Neural progenitor cell (in vitro differentiated cells): ENCODE data around the gene TMCC3. TPM values are rescaled to one million over a fixed set of nuclear protein-coding genes. Genes with fewer than 3 reads are reported as not detected.
A peak's percentile ranks its signal among the peaks of the same experiment; 100 is the strongest.

ENCODE experiments used
- DNase-seq: peaks from one replicate; pipeline ENCODE4 v3.0.0-alpha.2; 2016; ENCODE audit warnings: low spot score
- H2AFZ ChIP-seq: fragments of 200-600 bp; sonication (generic); replicated peaks from 2 replicates; pipeline ENCODE4 v1.6.1; 2016; ENCODE audit warnings: antibody characterized with exemption
- H3F3A ChIP-seq: fragments of 200-600 bp; sonication (generic); 2 replicates; pipeline ENCODE4 v1.6.1; 2016; ENCODE audit warnings: antibody characterized with exemption, low read depth
- H3K27ac ChIP-seq: fragments of 200-600 bp; sonication (generic); 2 replicates; pipeline ENCODE4 v1.5.1; 2016; ENCODE audit warnings: mild to moderate bottlenecking
- H3K27me3 ChIP-seq: fragments of 200-600 bp; sonication (generic); 2 replicates; pipeline ENCODE4 v1.6.1; 2016; ENCODE audit warnings: mild to moderate bottlenecking, moderate library complexity
- H3K36me3 ChIP-seq: fragments of 200-600 bp; sonication (generic); 2 replicates; pipeline ENCODE4 v1.5.1; 2016
- H3K4me1 ChIP-seq: fragments of 200-600 bp; sonication (generic); 2 replicates; pipeline ENCODE4 v1.6.1; 2016; ENCODE audit warnings: mixed run types
- H3K4me2 ChIP-seq: fragments of 200-600 bp; sonication (generic); 2 replicates; pipeline ENCODE4 v1.6.1; 2016
- H3K4me3 ChIP-seq: fragments of 200-600 bp; sonication (generic); 2 replicates; pipeline ENCODE4 v1.5.1; 2016
- H3K79me2 ChIP-seq: fragments of 200-600 bp; sonication (generic); 2 replicates; pipeline ENCODE4 v1.6.1; 2016; ENCODE audit warnings: low read depth
- H3K9ac ChIP-seq: fragments of 200-600 bp; sonication (generic); 2 replicates; pipeline ENCODE4 v1.6.1; 2016
- H3K9me3 ChIP-seq: fragments of 200-600 bp; sonication (generic); 2 replicates; pipeline ENCODE4 v1.5.1; 2016; ENCODE audit warnings: low read depth
- H4K20me1 ChIP-seq: fragments of 200-600 bp; sonication (generic); 2 replicates; pipeline ENCODE4 v1.6.1; 2016; ENCODE audit warnings: low read depth
- H3K27ac Mint-ChIP-seq: 3 replicates; pipeline ENCODE4 v1.8.0; 2021; ENCODE audit warnings: mixed read lengths
- H3K27me3 Mint-ChIP-seq: 2 replicates; pipeline ENCODE4 v1.8.0; 2022; ENCODE audit warnings: low read depth, mild to moderate bottlenecking, inconsistent platforms, moderate library complexity, mixed read lengths; ENCODE audit not compliant: insufficient read depth
- H3K36me3 Mint-ChIP-seq: 3 replicates; pipeline ENCODE4 v1.8.0; 2021; ENCODE audit warnings: mixed read lengths
- H3K4me1 Mint-ChIP-seq: 3 replicates; pipeline ENCODE4 v1.8.0; 2021; ENCODE audit warnings: mixed read lengths
- H3K4me3 Mint-ChIP-seq: 3 replicates; pipeline ENCODE4 v1.8.0; 2021; ENCODE audit warnings: mild to moderate bottlenecking, moderate library complexity, mixed read lengths
- H3K9me3 Mint-ChIP-seq: 3 replicates; pipeline ENCODE4 v1.8.0; 2020; ENCODE audit warnings: mixed read lengths
- EZH2 ChIP-seq: fragments of 200-600 bp; sonication (generic); IDR thresholded peaks from 2 replicates; pipeline ENCODE4 v1.6.1; 2017; ENCODE audit warnings: antibody characterized with exemption, mild to moderate bottlenecking, moderate library complexity
- EZH2phosphoT487 ChIP-seq: fragments of 200-600 bp; sonication (generic); IDR thresholded peaks from 2 replicates; pipeline ENCODE4 v1.6.1; 2017; ENCODE audit warnings: antibody characterized with exemption
- total RNA-seq: library from RNA; depleted of rRNA; stranded (reverse); fragments of >200 nt; gene quantifications from 2 replicates; pipeline ENCODE4 v1.2.3, GENCODE V29; 2015; ENCODE audit warnings: low replicate concordance
- TF ChIP-seq, protein P1 (sequence below): fragments of 200-600 bp; sonication (generic); IDR thresholded peaks from 2 replicates; pipeline ENCODE4 v1.5.1; 2017; ENCODE audit warnings: antibody characterized with exemption, mild to moderate bottlenecking

The TMCC3 gene
- total RNA-seq, 1 donor from 2014 or later, result 9.5 TPM

DNA sequence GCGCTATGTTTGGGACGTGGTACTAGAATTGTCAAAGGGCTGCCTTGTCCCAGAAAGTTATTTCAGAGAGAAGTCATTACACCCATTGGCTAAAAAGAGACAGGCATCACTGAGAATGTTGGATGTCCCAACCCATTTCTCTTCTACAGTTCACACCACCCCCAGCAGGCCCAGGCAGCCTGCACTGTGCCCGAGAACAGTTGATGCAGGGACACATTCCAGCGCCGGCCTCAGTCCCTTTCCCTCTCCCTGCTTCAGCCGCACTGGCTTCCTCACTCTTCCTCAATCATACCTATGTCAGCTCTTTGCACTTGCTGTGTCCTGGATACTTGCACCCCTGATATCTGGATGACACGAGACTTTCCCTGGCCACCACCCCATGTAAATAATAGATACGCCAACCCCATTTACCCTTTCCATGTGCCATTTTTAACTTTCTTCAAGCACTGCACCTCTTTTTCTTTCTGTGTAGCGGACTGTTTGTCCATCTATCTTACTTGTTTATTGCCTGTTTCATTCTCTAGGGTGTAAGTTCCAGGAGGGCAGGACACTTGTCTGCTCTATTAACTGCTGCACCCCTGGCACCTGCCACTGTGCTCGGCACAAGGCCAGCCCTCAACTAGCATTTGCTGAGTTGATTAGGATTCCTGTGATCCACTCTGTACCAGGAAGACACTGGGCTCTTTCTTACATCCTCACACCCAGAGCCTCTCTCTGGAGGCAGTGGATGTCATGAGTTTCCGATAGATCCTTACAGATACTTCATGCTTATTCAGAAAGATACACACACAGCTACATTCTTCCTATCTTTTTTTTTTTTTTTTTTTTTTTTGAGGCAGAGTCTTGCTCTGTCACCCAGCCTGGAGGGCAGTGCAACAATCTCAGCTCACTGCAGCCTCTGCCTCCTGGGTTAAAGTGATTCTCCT, 114.1 kb downstream of the TMCC3 start:
- Histone ChIP-seq H3K79me2 (no peaks in the 10 kb centered on the region), H3F3A (peaks cover 12% of the 10 kb centered on the region), H3K4me3 (no peak overlapping the region), H3K36me3 (no peaks in the 10 kb centered on the region), H4K20me1 (no peaks in the 10 kb centered on the region), H3K4me1 (peaks cover 23% of the 10 kb centered on the region), H3K9me3 (no peaks in the 10 kb centered on the region), H3K4me2 (peak overlapping the region; percentile 54), H2AFZ (peak overlapping the region; percentile 34), H3K9ac (no peak overlapping the region), H3K27me3 (no peaks in the 10 kb centered on the region), H3K27ac (no peak overlapping the region)
- Mint-ChIP-seq H3K9me3 (no peaks in the 10 kb centered on the region), H3K27ac (peak overlapping the region; percentile 96), H3K4me3 (no peak overlapping the region), H3K4me1 (peaks cover 39% of the 10 kb centered on the region), H3K36me3 (no peaks in the 10 kb centered on the region), H3K27me3 (peaks cover 20% of the 10 kb centered on the region)
- TF ChIP-seq, protein P1, sequence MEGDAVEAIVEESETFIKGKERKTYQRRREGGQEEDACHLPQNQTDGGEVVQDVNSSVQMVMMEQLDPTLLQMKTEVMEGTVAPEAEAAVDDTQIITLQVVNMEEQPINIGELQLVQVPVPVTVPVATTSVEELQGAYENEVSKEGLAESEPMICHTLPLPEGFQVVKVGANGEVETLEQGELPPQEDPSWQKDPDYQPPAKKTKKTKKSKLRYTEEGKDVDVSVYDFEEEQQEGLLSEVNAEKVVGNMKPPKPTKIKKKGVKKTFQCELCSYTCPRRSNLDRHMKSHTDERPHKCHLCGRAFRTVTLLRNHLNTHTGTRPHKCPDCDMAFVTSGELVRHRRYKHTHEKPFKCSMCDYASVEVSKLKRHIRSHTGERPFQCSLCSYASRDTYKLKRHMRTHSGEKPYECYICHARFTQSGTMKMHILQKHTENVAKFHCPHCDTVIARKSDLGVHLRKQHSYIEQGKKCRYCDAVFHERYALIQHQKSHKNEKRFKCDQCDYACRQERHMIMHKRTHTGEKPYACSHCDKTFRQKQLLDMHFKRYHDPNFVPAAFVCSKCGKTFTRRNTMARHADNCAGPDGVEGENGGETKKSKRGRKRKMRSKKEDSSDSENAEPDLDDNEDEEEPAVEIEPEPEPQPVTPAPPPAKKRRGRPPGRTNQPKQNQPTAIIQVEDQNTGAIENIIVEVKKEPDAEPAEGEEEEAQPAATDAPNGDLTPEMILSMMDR, result no peak
- TF ChIP-seq EZH2 (no peak), EZH2phosphoT487 (no peak)
- no peak for DNase-seq

DNA sequence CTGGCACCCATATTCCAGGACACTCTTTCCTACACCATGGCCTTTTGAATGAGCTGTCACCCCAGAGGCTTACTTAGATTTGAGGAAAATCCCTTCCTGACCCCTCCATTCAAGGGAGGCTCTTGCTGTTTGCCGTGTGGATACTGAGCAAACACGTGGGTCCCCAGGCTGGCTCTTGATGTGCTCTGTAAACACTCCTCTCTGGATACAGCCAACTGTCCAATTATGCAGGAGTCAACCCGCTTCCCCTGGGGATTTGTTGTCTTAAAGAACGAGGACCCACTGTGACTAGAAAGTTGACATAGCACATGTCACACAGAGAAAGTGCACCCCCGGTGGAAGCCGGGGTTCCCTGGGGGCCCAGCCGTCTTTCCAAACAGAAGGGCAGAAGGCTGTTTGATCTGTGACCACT, 114.8 kb downstream of the TMCC3 start:
- Histone ChIP-seq H3K9ac (no peak overlapping the region), H3K36me3 (no peaks in the 10 kb centered on the region), H2AFZ (peak overlapping the region; percentile 34), H3K9me3 (no peaks in the 10 kb centered on the region), H4K20me1 (no peaks in the 10 kb centered on the region), H3K27me3 (no peaks in the 10 kb centered on the region), H3K4me3 (no peak overlapping the region), H3K4me2 (peak overlapping the region; percentile 54), H3K27ac (no peak overlapping the region), H3K79me2 (no peaks in the 10 kb centered on the region), H3F3A (peaks cover 12% of the 10 kb centered on the region), H3K4me1 (peaks cover 23% of the 10 kb centered on the region)
- H3K4me1 Mint-ChIP-seq, result peaks cover 39% of the 10 kb centered on the region
- no peaks in the 10 kb centered on the region for H3K9me3 Mint-ChIP-seq
- H3K27me3 Mint-ChIP-seq, result peaks cover 20% of the 10 kb centered on the region
- peak overlapping the region; percentile 96 for H3K27ac Mint-ChIP-seq
- H3K4me3 Mint-ChIP-seq, result peak overlapping the region; percentile 64
- DNase-seq, result peak; percentile 13
- no peaks in the 10 kb centered on the region for H3K36me3 Mint-ChIP-seq
- TF ChIP-seq, protein P1, result peak; percentile 6
- TF ChIP-seq EZH2phosphoT487, result no peak

DNA sequence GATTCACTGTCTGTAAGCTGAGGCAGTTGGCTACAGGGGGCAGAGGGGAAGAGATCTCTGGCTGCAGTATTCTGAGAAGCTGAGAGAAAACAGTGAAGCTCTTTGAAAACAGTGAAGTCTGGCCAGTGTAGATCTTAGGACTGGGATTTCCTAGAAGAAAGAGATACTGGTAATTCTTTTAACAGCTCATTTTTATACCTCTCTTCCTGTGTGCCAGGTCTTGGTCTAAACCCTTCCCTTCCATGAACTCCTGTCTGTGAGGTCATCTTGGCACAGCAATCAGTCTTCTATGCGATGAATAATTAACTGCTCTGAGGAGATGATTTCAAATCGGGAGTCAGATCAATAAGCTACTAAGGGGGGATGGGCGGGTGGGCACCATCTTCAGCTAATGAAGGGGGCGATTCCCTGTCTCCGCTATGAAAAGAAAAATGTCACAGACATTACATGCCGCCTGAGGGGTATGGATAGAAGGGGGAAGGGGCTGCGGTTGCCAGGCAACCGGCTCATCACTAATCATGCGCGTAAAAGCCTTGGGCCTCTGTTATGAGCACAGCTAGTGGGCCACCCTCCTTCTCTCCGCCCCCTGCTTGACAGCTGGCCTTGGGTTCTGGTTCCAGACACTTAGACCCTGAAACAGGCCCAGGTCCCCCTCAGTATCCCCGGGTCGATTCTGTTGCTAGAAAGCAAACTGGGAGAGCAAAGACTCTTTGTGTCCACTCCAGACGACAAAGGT, 115.4 kb downstream of the TMCC3 start:
- peak; percentile 70 for DNase-seq
- H3K27ac ChIP-seq, result no peak overlapping the region

More for the DNA sequence above, 115.4 kb downstream of the TMCC3 start:
- Histone ChIP-seq H3F3A (peaks cover 12% of the 10 kb centered on the region), H4K20me1 (no peaks in the 10 kb centered on the region), H3K4me1 (peaks cover 23% of the 10 kb centered on the region), H3K4me3 (no peak overlapping the region), H3K9me3 (no peaks in the 10 kb centered on the region), H3K36me3 (no peaks in the 10 kb centered on the region), H3K4me2 (peak overlapping the region; percentile 54), H3K79me2 (no peaks in the 10 kb centered on the region), H3K9ac (no peak overlapping the region), H3K27me3 (no peaks in the 10 kb centered on the region), H2AFZ (no peak overlapping the region)
- H3K27ac Mint-ChIP-seq, result peak overlapping the region; percentile 96
- TF ChIP-seq EZH2 (no peak), EZH2phosphoT487 (no peak)
- TF ChIP-seq, protein P1, result no peak
- H3K9me3 Mint-ChIP-seq, result no peaks in the 10 kb centered on the region
- no peaks in the 10 kb centered on the region for H3K36me3 Mint-ChIP-seq
- peak overlapping the region; percentile 64 for H3K4me3 Mint-ChIP-seq
- peaks cover 20% of the 10 kb centered on the region for H3K27me3 Mint-ChIP-seq
- H3K4me1 Mint-ChIP-seq, result peaks cover 39% of the 10 kb centered on the region
